ENCODE data around the gene HIP1R.
A peak's percentile ranks its signal among the peaks of the same experiment; 100 is the strongest.
"Not testable (repeated sequence)": the region's sequence is repeated elsewhere in the genome, so short reads cannot be mapped to it uniquely, and the experiment has no call there.

The HIP1R gene

DNA sequence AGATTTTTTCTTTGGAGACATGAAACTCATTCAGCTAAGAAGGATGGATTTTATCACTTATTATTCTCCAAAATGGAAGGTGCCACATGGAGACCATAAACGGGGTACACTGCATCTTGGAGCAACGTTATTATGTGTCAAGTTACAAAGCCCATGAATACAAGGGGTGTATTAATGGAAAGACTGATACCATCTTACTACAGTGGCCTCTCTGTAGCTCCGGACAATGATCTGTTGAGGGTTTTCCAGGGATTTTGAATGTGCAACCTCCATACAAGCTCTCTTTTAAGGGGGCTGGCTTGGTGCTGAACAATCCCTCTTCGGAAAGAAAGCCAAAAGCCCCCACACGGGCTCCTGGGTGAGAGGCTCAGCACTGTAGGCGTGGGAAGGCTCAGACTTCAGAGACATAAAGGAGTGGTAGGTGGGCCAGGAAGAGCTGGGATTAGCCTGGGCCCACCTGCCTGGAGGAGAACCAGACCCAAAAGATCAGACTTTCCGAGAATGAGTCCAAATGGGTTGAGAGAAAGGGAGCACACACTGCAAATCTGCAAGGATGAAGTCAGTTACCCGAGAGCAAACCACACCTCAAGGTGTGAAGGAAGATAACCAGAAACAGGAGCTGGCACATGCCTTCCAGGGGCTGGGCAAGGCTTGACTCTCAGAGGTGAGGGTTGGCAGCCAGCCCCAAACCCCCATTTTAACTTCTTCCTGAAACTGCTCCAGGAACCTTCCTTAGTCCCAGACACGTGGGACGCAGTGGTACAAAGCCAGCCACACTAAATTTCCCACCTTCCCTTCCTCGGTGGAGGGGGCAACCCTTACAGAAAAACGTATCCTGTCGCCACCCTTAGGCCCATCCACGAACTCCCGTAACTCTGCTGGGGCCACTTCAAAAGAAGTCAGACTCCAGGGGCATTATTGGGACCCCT, 59.2 kb downstream of the HIP1R start:
- DNase-seq, result peak; percentile 56

DNA sequence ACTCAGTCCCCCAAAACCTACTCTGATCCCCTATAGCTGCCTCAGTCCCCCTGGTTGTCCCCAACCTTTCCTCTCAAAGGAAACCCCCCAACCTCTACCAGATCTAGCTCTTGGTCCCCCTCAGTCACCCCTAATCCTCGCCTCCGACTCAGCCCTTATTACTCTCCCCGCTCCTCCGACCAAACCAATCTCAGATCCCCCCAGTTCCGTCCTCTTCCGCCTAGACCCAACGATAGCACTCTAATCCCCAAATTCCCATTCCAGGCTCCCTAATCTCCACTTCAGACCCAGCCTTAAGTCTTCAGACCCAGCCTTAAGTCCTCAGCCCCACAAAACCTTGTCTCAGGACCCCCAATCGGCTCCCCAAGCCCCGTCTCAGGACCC, 60.1 kb downstream of the HIP1R start:
- no peak for DNase-seq

DNA sequence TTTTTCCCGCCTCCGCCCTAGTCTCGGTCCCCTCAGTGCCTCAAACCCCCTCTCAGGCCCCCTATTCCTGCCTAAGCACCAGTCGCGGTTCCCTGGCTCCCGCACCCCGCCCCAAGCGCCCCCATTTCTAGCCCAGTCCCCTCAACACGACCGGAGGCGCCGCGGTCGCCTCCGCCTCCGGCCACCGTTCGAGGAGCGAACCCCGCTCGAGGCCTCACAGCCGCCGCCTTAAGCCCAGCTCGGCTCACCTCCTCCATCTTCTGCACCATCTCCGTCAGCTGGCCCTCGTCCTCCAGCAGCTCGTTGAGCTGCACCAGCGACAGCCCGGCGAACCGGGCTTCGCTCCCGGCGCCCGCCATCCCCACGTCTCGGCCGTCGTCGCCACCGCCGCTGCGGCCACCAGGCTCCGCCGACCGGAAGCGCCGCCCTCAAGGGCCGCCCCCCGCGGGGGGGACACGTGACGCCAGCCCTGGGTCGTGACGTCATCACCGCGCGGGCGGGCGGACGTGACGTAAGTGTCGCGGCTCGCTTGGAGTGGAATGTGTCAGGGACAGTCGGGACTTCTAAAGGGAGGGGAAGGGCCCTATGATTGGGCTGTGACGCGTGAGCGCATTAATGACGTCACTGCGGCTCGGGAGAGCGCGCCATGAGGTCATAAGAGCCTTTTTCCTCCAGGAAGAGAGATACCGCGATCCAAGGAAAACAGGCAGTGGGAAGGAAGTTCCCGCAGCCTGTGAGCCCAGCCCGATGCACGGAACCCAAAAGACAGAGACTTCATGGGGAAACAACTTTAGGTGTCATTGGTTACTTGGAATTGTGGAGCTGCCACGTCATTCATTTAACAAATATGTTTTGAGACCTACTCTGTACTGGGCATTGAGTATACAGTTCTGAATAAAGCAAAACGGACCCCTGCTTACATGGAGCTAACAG, 60.7 kb downstream of the HIP1R start, which contains the start of gene VPS37B:
VPS37B (minus strand) TSS at position 421 of the 933 bp plus-strand sequence; CDS start at position 359, 62 bp downstream.
- peak; percentile 85 for DNase-seq

DNA sequence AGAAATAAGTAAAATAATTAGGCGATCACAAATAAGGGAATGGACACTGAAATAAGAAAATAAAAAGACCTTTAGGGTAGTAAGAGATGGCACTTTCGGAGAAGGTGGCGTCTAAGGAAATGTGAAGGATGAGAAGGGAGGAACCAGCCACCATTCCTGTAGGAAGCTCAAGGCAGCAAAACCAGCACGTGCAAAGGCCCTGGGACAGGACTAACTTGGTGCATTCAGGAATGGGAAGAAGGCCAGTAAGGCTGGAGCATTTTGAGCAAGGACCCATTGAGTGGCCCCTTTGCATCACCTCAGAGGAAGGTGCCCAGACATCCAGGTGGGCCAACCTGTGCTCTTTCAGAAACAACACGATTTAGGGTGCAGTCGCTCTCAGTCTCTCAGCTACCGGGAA, 61.4 kb downstream of the HIP1R start:
- DNase-seq, result no peak

DNA sequence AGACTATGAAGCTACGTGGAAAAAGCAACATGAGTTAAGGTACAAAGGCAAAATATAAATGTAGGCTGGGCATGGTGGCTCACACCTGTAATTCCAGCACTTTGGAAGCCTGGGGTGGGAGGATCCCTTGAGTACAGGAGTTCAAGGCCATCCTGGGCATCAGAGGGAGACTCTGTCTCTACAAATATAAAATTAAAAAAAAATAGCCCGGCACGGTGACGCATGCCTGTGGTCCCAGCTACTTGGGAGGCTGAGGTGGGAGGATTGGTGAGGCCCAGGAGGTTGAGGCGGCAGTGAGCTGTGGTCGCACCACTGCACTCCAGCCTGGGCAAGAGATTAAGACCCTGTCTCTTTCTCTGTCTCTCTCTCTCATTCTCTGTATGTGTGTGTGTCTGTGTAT, 64.6 kb downstream of the HIP1R start:
- DNase-seq, result no peak

DNA sequence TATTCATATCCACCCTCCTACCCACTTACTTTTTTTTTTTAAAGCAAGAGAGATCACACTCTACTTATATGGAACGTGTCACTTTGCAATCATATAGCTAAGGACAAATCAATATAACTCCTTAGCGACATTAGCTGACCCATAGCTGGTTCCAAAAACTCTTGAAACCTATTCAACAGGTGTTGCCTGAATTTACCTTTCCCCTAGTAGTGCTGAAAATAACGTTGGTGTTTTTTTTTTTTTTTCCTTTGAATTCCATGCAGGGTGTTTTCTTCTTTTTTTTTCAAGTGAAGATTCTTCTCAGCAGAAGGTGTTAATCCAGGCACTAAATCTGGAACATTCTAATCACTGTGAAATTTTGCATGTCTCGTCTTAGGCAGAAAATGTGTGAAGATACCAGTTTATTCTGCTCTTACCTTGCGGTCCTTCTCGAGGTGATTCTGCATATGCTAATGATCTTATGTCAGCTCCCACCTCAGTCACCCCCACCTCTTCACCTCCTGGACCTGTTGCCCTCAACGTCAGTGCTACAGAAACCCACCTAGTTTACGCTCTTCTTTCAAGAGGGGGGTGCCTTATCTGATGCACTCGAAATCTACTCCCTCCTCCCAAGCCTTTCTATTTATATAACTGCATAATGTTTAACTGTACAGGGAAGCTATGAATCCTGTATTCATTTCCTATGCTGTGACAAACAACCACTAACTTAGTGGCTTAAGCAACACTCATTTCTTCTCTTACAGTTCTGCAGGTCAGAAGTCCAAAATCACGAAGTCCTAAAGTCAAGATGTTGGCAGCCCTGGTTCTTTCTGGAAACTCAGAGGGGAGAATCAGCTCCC, 67.8 kb downstream of the HIP1R start:
- no peak for DNase-seq

DNA sequence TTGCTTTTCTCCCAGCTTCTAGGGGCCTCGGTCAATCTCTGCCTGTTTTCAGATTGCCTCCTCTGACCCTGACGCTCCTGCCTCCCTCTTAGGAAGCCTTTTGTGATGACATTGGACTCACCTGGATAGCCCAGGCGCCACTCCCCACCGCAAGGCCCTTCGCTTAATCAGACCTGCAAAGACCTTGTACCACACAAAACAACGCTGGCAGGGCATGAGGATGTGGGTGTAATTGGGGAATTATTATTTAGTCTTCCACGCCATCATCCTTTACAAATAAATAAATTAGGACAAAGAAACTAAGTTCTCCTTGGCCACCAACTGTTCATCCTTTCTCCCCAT, 68.4 kb downstream of the HIP1R start:
- no peak for DNase-seq

DNA sequence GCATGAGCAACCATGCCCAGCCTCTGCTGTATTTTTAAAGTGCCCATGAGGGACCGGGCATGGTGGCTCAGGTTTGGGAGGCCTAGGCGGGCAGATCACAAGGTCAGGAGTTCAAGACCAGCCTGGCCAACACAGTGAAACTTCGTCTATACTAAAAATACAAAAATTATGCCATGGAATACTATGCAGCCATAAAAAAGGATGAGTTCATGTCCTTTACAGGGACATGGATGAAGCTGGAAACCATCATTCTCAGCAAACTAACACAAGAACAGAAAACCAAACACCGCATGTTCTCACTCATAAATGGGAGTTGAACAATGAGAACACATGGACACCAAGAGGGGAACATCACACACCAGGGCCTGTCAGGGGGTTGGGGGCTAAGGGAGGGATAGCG, 70.0 kb downstream of the HIP1R start:
- DNase-seq, result not testable (repeated sequence)

DNA sequence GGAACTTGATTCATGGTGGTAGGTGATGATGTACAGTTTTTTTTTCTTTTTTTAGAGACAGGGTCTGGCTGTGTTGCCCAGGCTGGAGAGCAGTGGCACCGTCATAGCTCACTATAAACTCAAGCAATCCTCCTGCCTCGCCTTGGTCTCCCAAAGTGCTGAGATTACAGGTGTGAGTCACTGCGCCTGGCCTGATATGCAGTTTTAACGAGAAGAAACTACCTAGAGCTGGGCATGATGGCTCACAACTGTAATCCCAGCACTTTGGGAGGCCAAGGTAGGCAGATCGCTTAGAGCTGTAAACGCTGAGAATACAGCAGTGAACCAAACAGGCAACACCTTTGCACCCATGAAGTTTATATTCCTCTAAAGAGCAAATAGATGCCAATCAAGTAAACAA, 73.7 kb downstream of the HIP1R start:
- no peak for DNase-seq

DNA sequence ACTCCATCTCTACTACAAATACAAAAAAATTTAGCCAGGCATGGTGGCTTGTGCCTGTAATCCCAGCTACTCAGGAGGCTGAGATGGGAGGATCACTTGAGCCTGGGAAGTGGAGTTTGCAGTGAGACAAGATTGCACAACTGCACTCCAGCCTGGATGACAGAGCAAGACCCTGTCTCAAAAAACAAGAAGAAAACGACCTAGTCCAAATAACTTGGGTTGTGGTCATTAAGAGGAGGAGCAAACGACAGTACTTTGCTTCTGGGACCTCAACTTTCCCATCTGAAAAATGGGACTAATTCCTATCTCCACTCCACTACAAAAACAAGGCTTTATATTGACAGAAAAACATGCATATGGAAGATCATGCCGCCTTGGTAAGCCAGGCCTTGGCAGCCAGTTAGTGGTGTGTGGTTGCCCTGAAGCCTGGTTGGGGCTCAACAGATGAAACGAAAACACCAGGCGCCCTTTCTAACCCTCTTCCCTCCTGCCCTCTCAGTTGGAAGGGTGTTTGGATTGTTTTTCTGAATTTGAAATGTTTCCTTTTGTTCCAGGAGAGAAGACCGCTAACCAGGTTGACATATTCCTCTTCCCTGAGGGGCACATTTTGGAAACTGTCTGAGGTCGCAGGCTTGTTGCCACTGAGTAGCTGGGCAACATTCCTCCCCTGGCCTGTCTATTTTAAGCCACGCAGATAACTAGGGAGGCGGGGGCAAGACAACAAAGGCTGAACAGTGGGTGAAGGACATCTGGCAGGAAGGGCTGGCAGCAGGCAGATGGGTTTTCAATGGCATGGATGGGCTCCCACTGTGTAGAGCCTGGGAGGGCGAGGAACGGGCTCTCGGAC, 74.4 kb downstream of the HIP1R start:
- no peak for DNase-seq

Data from activated CD4-positive, alpha-beta T cell treated with anti-CD3 and anti-CD28 coated beads, Interleukin-10, Interleukin-2, amounts not matched to agents 100 ng/mL and 50 ng/mL, durations not matched to agents 16 hours and 8 hours (primary cell).